ENCODE results near the gene CFP. TPM values are rescaled to one million over a fixed set of nuclear protein-coding genes. Genes with fewer than 3 reads are reported as not detected.

Gene CFP
- total RNA-seq, 1 donor from 2014 or later, result 0.51 TPM

- Mint-ChIP-seq H3K9me3 (no peaks in the 10 kb centered on the region), H3K27ac (no peak overlapping the region), H3K4me1 (ENCODE audit: unreplicated experiment) (no peaks in the 10 kb centered on the region), H3K36me3 (no peaks in the 10 kb centered on the region), H3K27me3 (peaks cover 30% of the 10 kb centered on the region), H3K4me3 (no peak overlapping the region)
- DNase-seq (ENCODE audit: extremely low spot score, unreplicated experiment), result no peak
- no peak for TF ChIP-seq CTCF (conservative IDR thresholded peaks at IDR 0.05)
Measured at GRCh38 chrX:47625365-47625764, 4.4 kb downstream of the CFP start.

- H3K27ac Mint-ChIP-seq, result no peak overlapping the region
Measured at GRCh38 chrX:47623540-47624027, 6.1 kb downstream of the CFP start.

GRCh38 chrX:47621851-47622250, 7.9 kb downstream of the CFP start:
- Mint-ChIP-seq H3K4me1 (ENCODE audit: unreplicated experiment) (no peaks in the 10 kb centered on the region), H3K27me3 (peaks cover 48% of the 10 kb centered on the region), H3K4me3 (no peak overlapping the region), H3K27ac (no peak overlapping the region), H3K9me3 (no peaks in the 10 kb centered on the region), H3K36me3 (no peaks in the 10 kb centered on the region)
- DNase-seq (ENCODE audit: extremely low spot score, unreplicated experiment), result no peak
- no peak for TF ChIP-seq CTCF (conservative IDR thresholded peaks at IDR 0.05)

More at GRCh38 chrX:47623540-47624027, 6.1 kb downstream of the CFP start:
- DNase-seq (ENCODE audit: extremely low spot score, unreplicated experiment), result no peak
- Mint-ChIP-seq H3K27me3 (peaks cover 35% of the 10 kb centered on the region), H3K9me3 (no peaks in the 10 kb centered on the region), H3K36me3 (no peaks in the 10 kb centered on the region), H3K4me1 (ENCODE audit: unreplicated experiment) (no peaks in the 10 kb centered on the region), H3K4me3 (peak overlapping the region; percentile 85)
- TF ChIP-seq CTCF (conservative IDR thresholded peaks at IDR 0.05), result no peak

GRCh38 chrX:47620303-47620685, 9.4 kb downstream of the CFP start:
- H3K4me3 Mint-ChIP-seq, result peak overlapping the region; percentile 45
- TF ChIP-seq CTCF (conservative IDR thresholded peaks at IDR 0.05), result no peak
- H3K36me3 Mint-ChIP-seq, result no peaks in the 10 kb centered on the region
- no peaks in the 10 kb centered on the region for H3K4me1 Mint-ChIP-seq (ENCODE audit: unreplicated experiment)
- no peak overlapping the region for H3K27ac Mint-ChIP-seq
- DNase-seq (ENCODE audit: extremely low spot score, unreplicated experiment), result no peak
- peaks cover 56% of the 10 kb centered on the region for H3K27me3 Mint-ChIP-seq
- H3K9me3 Mint-ChIP-seq, result no peaks in the 10 kb centered on the region

GRCh38 chrX:47619486-47620302, 10.0 kb downstream of the CFP start, which contains the start of gene SYN1:
Gene SYN1, minus strand, starts transcription at chrX:47619857. Its CDS starts 129 bp downstream, at chrX:47619728.
- H3K4me1 Mint-ChIP-seq (ENCODE audit: unreplicated experiment), result no peaks in the 10 kb centered on the region
- H3K4me3 Mint-ChIP-seq, result peak within 1 kb of the TSS; percentile 69
- no peaks in the 10 kb centered on the region for H3K9me3 Mint-ChIP-seq
- H3K27me3 Mint-ChIP-seq, result peaks cover 52% of the 10 kb centered on the region
- peak; percentile 87 for DNase-seq (ENCODE audit: extremely low spot score, unreplicated experiment)
- no peaks in the 10 kb centered on the region for H3K36me3 Mint-ChIP-seq
- TF ChIP-seq CTCF (conservative IDR thresholded peaks at IDR 0.05), result peak; percentile 19
- no peak within 1 kb of the TSS for H3K27ac Mint-ChIP-seq

All from type B pancreatic cell (in vitro differentiated cells).